ENCODE measurements around the gene SAMD10.

DNA sequence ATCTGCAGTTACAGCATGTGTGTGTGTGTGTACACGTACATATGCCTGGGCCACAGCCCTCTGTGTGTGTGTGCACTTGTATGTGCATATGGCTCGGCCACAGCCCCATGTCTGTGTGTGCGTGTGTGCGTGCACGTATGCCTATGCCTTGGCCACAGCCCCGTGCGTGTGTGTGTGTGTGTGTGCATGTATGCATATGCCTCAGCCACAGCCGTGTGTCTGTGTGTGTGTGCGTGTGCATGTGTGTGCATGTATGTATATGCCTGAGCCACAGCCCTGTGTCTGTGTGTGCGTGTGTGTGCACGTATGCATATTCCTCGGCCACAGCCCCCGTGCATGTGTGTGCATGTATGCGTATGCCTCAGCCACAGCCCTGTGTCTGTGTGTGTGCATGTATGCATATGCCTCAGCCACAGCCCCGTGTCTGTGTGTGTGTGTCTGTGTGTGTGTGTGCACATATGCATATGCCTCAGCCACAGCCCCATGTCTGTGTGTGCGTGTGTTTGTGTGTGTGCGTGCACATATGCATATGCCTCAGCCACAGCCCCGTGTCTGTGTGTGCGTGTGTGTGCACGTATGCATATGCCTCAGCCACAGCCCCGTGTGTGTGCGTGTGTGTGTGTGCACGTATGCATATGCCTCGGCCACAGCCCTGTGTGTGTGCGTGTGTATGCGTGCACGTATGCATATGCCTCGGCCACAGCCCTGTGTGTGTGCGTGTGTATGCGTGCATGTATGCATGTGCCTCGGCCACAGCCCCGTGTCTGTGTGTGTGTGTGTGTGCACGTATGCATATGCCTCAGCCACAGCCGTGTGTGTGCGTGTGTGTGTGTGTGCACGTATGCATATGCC is 41.9 kb upstream of the SAMD10 start:
- TF ChIP-seq, protein P1, sequence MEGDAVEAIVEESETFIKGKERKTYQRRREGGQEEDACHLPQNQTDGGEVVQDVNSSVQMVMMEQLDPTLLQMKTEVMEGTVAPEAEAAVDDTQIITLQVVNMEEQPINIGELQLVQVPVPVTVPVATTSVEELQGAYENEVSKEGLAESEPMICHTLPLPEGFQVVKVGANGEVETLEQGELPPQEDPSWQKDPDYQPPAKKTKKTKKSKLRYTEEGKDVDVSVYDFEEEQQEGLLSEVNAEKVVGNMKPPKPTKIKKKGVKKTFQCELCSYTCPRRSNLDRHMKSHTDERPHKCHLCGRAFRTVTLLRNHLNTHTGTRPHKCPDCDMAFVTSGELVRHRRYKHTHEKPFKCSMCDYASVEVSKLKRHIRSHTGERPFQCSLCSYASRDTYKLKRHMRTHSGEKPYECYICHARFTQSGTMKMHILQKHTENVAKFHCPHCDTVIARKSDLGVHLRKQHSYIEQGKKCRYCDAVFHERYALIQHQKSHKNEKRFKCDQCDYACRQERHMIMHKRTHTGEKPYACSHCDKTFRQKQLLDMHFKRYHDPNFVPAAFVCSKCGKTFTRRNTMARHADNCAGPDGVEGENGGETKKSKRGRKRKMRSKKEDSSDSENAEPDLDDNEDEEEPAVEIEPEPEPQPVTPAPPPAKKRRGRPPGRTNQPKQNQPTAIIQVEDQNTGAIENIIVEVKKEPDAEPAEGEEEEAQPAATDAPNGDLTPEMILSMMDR (IDR thresholded peaks at IDR 0.05): no peak
- TF ChIP-seq REST (IDR thresholded peaks at IDR 0.05; ENCODE audit: insufficient read depth in 1 of 2, low read depth in 2 of 2, low read length in 1 of 2): no peak
